Stimulated activated naive CD4-positive, alpha-beta T cell treated with Interleukin-2 at 50 U/mL for 16 hours (primary cell): ENCODE results near the gene P4HTM.
"Not testable (repeated sequence)": the region's sequence is repeated elsewhere in the genome, so short reads cannot be mapped to it uniquely, and the experiment has no call there.

ENCODE experiments used
- DNase-seq: peaks from one replicate; lab custom pipeline; 2025; lab: John Stamatoyannopoulos, UW

P4HTM gene

GRCh38 chr3:49007771-49008528 lies 17.9 kb downstream of the P4HTM start:
- peak; percentile 80 for DNase-seq

GRCh38 chr3:49008627-49009026 lies 18.6 kb downstream of the P4HTM start:
- DNase-seq, result not testable (repeated sequence)

GRCh38 chr3:49009396-49009795 lies 19.4 kb downstream of the P4HTM start:
- DNase-seq, result no peak

GRCh38 chr3:49012441-49013017 lies 22.5 kb downstream of the P4HTM start:
- DNase-seq, result no peak

GRCh38 chr3:49013113-49013737 lies 23.2 kb downstream of the P4HTM start:
- DNase-seq, result no peak

GRCh38 chr3:49013738-49014660 lies 24.0 kb downstream of the P4HTM start:
- DNase-seq, result peak; percentile 16

- no peak for DNase-seq
Observed at GRCh38 chr3:49015072-49015471, 25.0 kb downstream of the P4HTM start.

GRCh38 chr3:49015765-49016164 lies 25.7 kb downstream of the P4HTM start:
- no peak for DNase-seq

- no peak for DNase-seq
Observed at GRCh38 chr3:49016414-49017228, 26.6 kb downstream of the P4HTM start.

- DNase-seq, result no peak
Observed at GRCh38 chr3:49017229-49017970, 27.4 kb downstream of the P4HTM start.

- DNase-seq, result peak; percentile 51
Observed at GRCh38 chr3:49017971-49018706, 28.1 kb downstream of the P4HTM start, which contains the start of gene DALRD3. Gene DALRD3, minus strand, starts transcription at chr3:49018580. Its CDS starts 16 bp downstream, at chr3:49018564.

GRCh38 chr3:49018707-49019006 lies 28.6 kb downstream of the P4HTM start:
- no peak for DNase-seq

GRCh38 chr3:49019941-49020329 lies 29.9 kb downstream of the P4HTM start:
- DNase-seq, result no peak

GRCh38 chr3:49020330-49021212 lies 30.5 kb downstream of the P4HTM start:
- DNase-seq, result peak; percentile 10

GRCh38 chr3:49021213-49021812 lies 31.3 kb downstream of the P4HTM start:
- DNase-seq, result peak; percentile 98

- DNase-seq, result peak; percentile 91
Observed at GRCh38 chr3:49021813-49022687, 32.0 kb downstream of the P4HTM start, which contains the start of gene NDUFAF3. Gene NDUFAF3, plus strand, starts transcription at chr3:49022121. Its CDS starts 24 bp downstream, at chr3:49022145.

- no peak for DNase-seq
Observed at GRCh38 chr3:49022688-49023171, 32.7 kb downstream of the P4HTM start.
